Coronary artery (tissue), 2 donors: ENCODE measurements around the gene APOBEC3G.

ENCODE experiments used
- DNase-seq: peaks from one replicate; pipeline ENCODE4 v3.0.0-alpha.2; 2017; ENCODE audit warnings: low spot score
- H3K27ac ChIP-seq, 2 donors: fragments of 200-600 bp; sonication (generic); one replicate each; pipeline ENCODE4 v1.5.1; 2016 to 2019
- H3K4me3 ChIP-seq: fragments of 200-600 bp; sonication (generic); 2 replicates; pipeline ENCODE4 v1.5.1; 2016; ENCODE audit warnings: mild to moderate bottlenecking, moderate library complexity
- TF ChIP-seq, protein P1 (sequence below): fragments of 200-600 bp; sonication (generic); IDR thresholded peaks from one replicate; pipeline ENCODE4 v1.5.1; 2019; ENCODE audit warnings: antibody characterized with exemption

APOBEC3G gene

GRCh38 chr22:39081598-39081997 is 4.5 kb downstream of the APOBEC3G start:
- TF ChIP-seq, protein P1, sequence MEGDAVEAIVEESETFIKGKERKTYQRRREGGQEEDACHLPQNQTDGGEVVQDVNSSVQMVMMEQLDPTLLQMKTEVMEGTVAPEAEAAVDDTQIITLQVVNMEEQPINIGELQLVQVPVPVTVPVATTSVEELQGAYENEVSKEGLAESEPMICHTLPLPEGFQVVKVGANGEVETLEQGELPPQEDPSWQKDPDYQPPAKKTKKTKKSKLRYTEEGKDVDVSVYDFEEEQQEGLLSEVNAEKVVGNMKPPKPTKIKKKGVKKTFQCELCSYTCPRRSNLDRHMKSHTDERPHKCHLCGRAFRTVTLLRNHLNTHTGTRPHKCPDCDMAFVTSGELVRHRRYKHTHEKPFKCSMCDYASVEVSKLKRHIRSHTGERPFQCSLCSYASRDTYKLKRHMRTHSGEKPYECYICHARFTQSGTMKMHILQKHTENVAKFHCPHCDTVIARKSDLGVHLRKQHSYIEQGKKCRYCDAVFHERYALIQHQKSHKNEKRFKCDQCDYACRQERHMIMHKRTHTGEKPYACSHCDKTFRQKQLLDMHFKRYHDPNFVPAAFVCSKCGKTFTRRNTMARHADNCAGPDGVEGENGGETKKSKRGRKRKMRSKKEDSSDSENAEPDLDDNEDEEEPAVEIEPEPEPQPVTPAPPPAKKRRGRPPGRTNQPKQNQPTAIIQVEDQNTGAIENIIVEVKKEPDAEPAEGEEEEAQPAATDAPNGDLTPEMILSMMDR = no peak
- no peak overlapping the region for H3K27ac ChIP-seq
- H3K4me3 ChIP-seq = no peak overlapping the region
- no peak for DNase-seq

- no peak for DNase-seq
- TF ChIP-seq, protein P1 = no peak
- Histone ChIP-seq H3K4me3 (no peak overlapping the region), H3K27ac (no peak overlapping the region)
Measured at GRCh38 chr22:39083212-39084165, 6.4 kb downstream of the APOBEC3G start.

- Histone ChIP-seq H3K27ac (no peak overlapping the region), H3K4me3 (no peak overlapping the region)
- TF ChIP-seq, protein P1 = no peak
- no peak for DNase-seq
Measured at GRCh38 chr22:39084666-39085065, 7.6 kb downstream of the APOBEC3G start.

- H3K4me3 ChIP-seq = no peak overlapping the region
- no peak for DNase-seq
- no peak overlapping the region for H3K27ac ChIP-seq
- TF ChIP-seq, protein P1 = no peak
Measured at GRCh38 chr22:39087098-39087497, 10.0 kb downstream of the APOBEC3G start.

DNA sequence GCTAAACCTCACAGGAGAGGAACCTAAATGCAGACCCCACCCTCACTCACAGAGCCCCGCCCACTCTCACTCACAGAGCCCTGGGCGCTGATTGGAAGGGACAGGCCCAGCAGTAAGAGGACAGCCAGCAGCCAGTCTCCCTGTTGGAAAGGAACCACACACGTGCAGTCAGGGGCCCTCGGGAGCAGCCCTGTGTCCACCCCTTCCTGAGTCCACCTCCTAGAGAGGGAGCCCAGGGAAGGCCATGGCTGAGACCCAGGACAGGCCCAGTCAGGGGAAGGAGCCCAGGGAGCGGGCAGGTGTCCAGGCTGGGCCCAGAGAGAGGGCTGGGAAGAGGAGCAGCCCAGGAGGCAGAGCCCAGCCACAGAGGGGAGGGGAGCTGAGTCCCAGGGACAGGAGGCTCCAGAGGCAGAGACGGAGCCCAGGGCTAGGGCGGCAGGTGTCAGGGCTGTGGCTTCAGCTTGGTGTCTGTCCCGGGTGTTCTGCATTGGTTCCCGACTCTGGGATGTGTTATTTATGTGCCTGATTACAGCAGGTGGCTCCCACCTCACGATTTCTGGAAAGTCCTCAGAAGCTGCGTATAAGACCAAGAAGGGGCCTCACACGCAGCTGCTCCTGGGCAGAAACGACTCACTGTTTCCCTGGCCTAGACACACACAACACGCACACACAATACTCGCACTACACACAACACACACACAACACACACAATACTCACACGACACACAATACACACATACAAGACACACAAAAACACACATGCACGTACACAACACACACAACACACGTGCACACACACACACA is 11.0 kb downstream of the APOBEC3G start:
- TF ChIP-seq, protein P1 = no peak
- DNase-seq = no peak
- no peak overlapping the region for H3K4me3 ChIP-seq
- H3K27ac ChIP-seq = no peak overlapping the region

GRCh38 chr22:39088685-39089032 is 11.6 kb downstream of the APOBEC3G start:
- DNase-seq = no peak
- Histone ChIP-seq H3K4me3 (no peak overlapping the region), H3K27ac (no peak overlapping the region)
- TF ChIP-seq, protein P1 = no peak
